HCT116 (cell line): ENCODE measurements around the gene ITGB7.

Source experiments
- CTCF ChIP-seq, 3 experiments: fragments of 200-600 bp in 1 of 3; sonication (generic) in 1 of 3; IDR thresholded peaks in 2 of 3; conservative IDR thresholded peaks in 1 of 3; 2 replicates each; pipeline ENCODE4 v1.5.1; 2012 to 2017; ENCODE audit warnings: low read depth in 2 of 3, low read length in 2 of 3, antibody characterized with exemption in 1 of 3, borderline replicate concordance in 1 of 3, control low read depth in 1 of 3, mild to moderate bottlenecking in 1 of 3, mixed read lengths in 1 of 3, mixed run types in 1 of 3, moderate library complexity in 1 of 3; ENCODE audit not compliant: insufficient read depth in 1 of 3
- POLR2A ChIP-seq: IDR thresholded peaks from 2 replicates; pipeline ENCODE4 v1.7.0; 2011; ENCODE audit warnings: borderline replicate concordance; ENCODE audit not compliant: insufficient read depth, insufficient read length; ENCODE audit errors: extremely low read depth
- POLR2AphosphoS5 ChIP-seq: IDR thresholded peaks from 2 replicates; pipeline ENCODE4 v1.6.1; 2011; ENCODE audit warnings: mild to moderate bottlenecking, low read depth, low read length, moderate library complexity
- SP1 ChIP-seq: IDR thresholded peaks from 2 replicates; pipeline ENCODE4 v1.6.1; 2012; ENCODE audit warnings: low read depth
- SRF ChIP-seq: IDR thresholded peaks from 2 replicates; pipeline ENCODE4 v1.6.1; 2012; ENCODE audit warnings: low read depth

- no peak for TF ChIP-seq POLR2A
- no peak for TF ChIP-seq POLR2AphosphoS5
- TF ChIP-seq SP1 = no peak
- TF ChIP-seq SRF = no peak
- TF ChIP-seq CTCF (IDR thresholded peaks at IDR 0.05 in 2 of 3, conservative IDR thresholded peaks at IDR 0.05 in 1 of 3; ENCODE audit: borderline replicate concordance in 1 of 3, insufficient read depth in 1 of 3, low read depth in 2 of 3, low read length in 2 of 3) = no peak
These were observed 24.1 kb downstream of the ITGB7 start for GRCh38 chr12:53182903-53183302.
